Subcutaneous abdominal adipose tissue (tissue), 5 donors: ENCODE measurements around the gene GABBR2.
"Not testable (repeated sequence)": the region's sequence is repeated elsewhere in the genome, so short reads cannot be mapped to it uniquely, and the experiment has no call there.

ENCODE experiments used
- H3K27ac ChIP-seq: one replicate; pipeline ENCODE4 v1.7.0; 2013; ENCODE audit warnings: low read depth, mild to moderate bottlenecking, inconsistent platforms, low read length, moderate library complexity
- H3K27me3 ChIP-seq, 5 donors: one replicate each; pipeline ENCODE4 v1.7.0; 2013; ENCODE audit warnings: low read length in 5 of 5, inconsistent platforms in 1 of 5; ENCODE audit not compliant: control insufficient read depth in 5 of 5, insufficient read depth in 4 of 5
- H3K36me3 ChIP-seq, 5 donors: one replicate each; pipeline ENCODE4 v1.7.0; 2013; ENCODE audit warnings: low read length in 5 of 5; ENCODE audit not compliant: control insufficient read depth in 5 of 5, insufficient read depth in 5 of 5
- H3K4me1 ChIP-seq, 5 donors: one replicate each; pipeline ENCODE4 v1.7.0; 2013; ENCODE audit warnings: low read length in 5 of 5, mild to moderate bottlenecking in 3 of 5, moderate library complexity in 1 of 5; ENCODE audit not compliant: control insufficient read depth in 5 of 5, insufficient read depth in 5 of 5
- H3K4me3 ChIP-seq, 5 donors: one replicate each; pipeline ENCODE4 v1.7.0; 2013; ENCODE audit warnings: low read length in 5 of 5, low read depth in 1 of 5
- H3K9ac ChIP-seq, 5 donors: one replicate each; pipeline ENCODE4 v1.7.0; 2013; ENCODE audit warnings: low read length in 5 of 5, mild to moderate bottlenecking in 4 of 5, moderate library complexity in 3 of 5
- H3K9me3 ChIP-seq, 5 donors: one replicate each; pipeline ENCODE4 v1.7.0; 2013; ENCODE audit warnings: low read length in 5 of 5; ENCODE audit not compliant: control insufficient read depth in 5 of 5
- donor health status: healthy.
- donor health status: healthy.
- donor health status: healthy.
- donor health status: healthy.
- donor health status: healthy.

Gene GABBR2

GRCh38 chr9:98660541-98660940, 48.2 kb downstream of the GABBR2 start:
- peaks cover 0 to 32% (median 11%) of the 10 kb centered on the region in 5 donors for H3K4me1 ChIP-seq
- H3K36me3 ChIP-seq, result no peaks in the 10 kb centered on the region
- H3K9ac ChIP-seq, result no peak overlapping the region
- peaks cover 0 to under 1% (median 0%) of the 10 kb centered on the region in 5 donors for H3K9me3 ChIP-seq
- no peaks in the 10 kb centered on the region for H3K27me3 ChIP-seq
- H3K27ac ChIP-seq, result no peak overlapping the region
- no peak overlapping the region for H3K4me3 ChIP-seq

GRCh38 chr9:98658951-98659351, 49.8 kb downstream of the GABBR2 start:
- Histone ChIP-seq H3K4me3 (no peak overlapping the region), H3K4me1 (peaks cover 0 to 32% (median 11%) of the 10 kb centered on the region in 5 donors), H3K36me3 (no peaks in the 10 kb centered on the region), H3K27ac (no peak overlapping the region), H3K27me3 (no peaks in the 10 kb centered on the region), H3K9ac (no peak overlapping the region), H3K9me3 (peaks cover 0 to 3% (median 0%) of the 10 kb centered on the region in 5 donors)

- Histone ChIP-seq H3K9ac (no peak overlapping the region), H3K9me3 (peaks cover 0 to 3% (median 0%) of the 10 kb centered on the region in 5 donors), H3K4me3 (no peak overlapping the region), H3K27me3 (no peaks in the 10 kb centered on the region), H3K4me1 (peaks cover 0 to 32% (median 11%) of the 10 kb centered on the region in 5 donors), H3K36me3 (no peaks in the 10 kb centered on the region), H3K27ac (no peak overlapping the region)
Measured at GRCh38 chr9:98657897-98658296, 50.8 kb downstream of the GABBR2 start.

- H3K4me1 ChIP-seq, result peaks cover 0 to 25% (median 11%) of the 10 kb centered on the region in 5 donors
- H3K27ac ChIP-seq, result no peak overlapping the region
- H3K9ac ChIP-seq, result no peak overlapping the region
- H3K9me3 ChIP-seq, result peaks cover 0 to 3% (median 0%) of the 10 kb centered on the region in 5 donors
- no peaks in the 10 kb centered on the region for H3K36me3 ChIP-seq
- no peak overlapping the region for H3K4me3 ChIP-seq
- H3K27me3 ChIP-seq, result no peaks in the 10 kb centered on the region
Measured at GRCh38 chr9:98656511-98656910, 52.2 kb downstream of the GABBR2 start.

GRCh38 chr9:98655428-98655827, 53.3 kb downstream of the GABBR2 start:
- H3K36me3 ChIP-seq, H3K27me3 ChIP-seq, H3K27ac ChIP-seq, H3K9ac ChIP-seq, H3K9me3 ChIP-seq, H3K4me3 ChIP-seq: not testable (repeated sequence)
- H3K4me1 ChIP-seq, result peaks cover 0 to 24% (median 11%) of the 10 kb centered on the region in 5 donors

- Histone ChIP-seq H3K36me3 (no peaks in the 10 kb centered on the region), H3K27ac (no peak overlapping the region), H3K9me3 (peaks cover 0 to 3% (median 0%) of the 10 kb centered on the region in 5 donors), H3K4me1 (peaks cover 0 to 24% (median 11%) of the 10 kb centered on the region in 5 donors), H3K9ac (no peak overlapping the region), H3K4me3 (no peak overlapping the region), H3K27me3 (no peaks in the 10 kb centered on the region)
Measured at GRCh38 chr9:98654247-98654646, 54.5 kb downstream of the GABBR2 start.

- no peaks in the 10 kb centered on the region for H3K27me3 ChIP-seq
- no peak overlapping the region for H3K4me3 ChIP-seq
- no peak overlapping the region for H3K27ac ChIP-seq
- no peak overlapping the region for H3K9ac ChIP-seq
- no peaks in the 10 kb centered on the region for H3K36me3 ChIP-seq
- H3K4me1 ChIP-seq, result peaks cover 0 to 11% (median 3%) of the 10 kb centered on the region in 5 donors
- H3K9me3 ChIP-seq, result peaks cover 0 to 3% (median 0%) of the 10 kb centered on the region in 5 donors
Measured at GRCh38 chr9:98652741-98653140, 56.0 kb downstream of the GABBR2 start.

GRCh38 chr9:98652302-98652701, 56.4 kb downstream of the GABBR2 start:
- Histone ChIP-seq H3K4me1 (peaks cover 0 to 11% (median 3%) of the 10 kb centered on the region in 5 donors), H3K4me3 (no peak overlapping the region), H3K27me3 (no peaks in the 10 kb centered on the region), H3K9me3 (peaks cover 0 to 3% (median 0%) of the 10 kb centered on the region in 5 donors), H3K27ac (no peak overlapping the region), H3K9ac (no peak overlapping the region), H3K36me3 (no peaks in the 10 kb centered on the region)

- no peak overlapping the region for H3K9ac ChIP-seq
- H3K4me3 ChIP-seq, result no peak overlapping the region
- peaks cover 0 to 2% (median 0%) of the 10 kb centered on the region in 5 donors for H3K27me3 ChIP-seq
- H3K4me1 ChIP-seq, result no peaks in the 10 kb centered on the region
- no peaks in the 10 kb centered on the region for H3K36me3 ChIP-seq
- H3K27ac ChIP-seq, result no peak overlapping the region
- no peaks in the 10 kb centered on the region for H3K9me3 ChIP-seq
Measured at GRCh38 chr9:98647236-98647635, 61.5 kb downstream of the GABBR2 start.

- Histone ChIP-seq H3K27ac (no peak overlapping the region), H3K27me3 (peaks cover 0 to 13% (median 4%) of the 10 kb centered on the region in 5 donors), H3K9ac (no peak overlapping the region), H3K4me1 (no peaks in the 10 kb centered on the region), H3K4me3 (no peak overlapping the region), H3K9me3 (no peaks in the 10 kb centered on the region), H3K36me3 (no peaks in the 10 kb centered on the region)
Measured at GRCh38 chr9:98644011-98644410, 64.7 kb downstream of the GABBR2 start.
